NCI-H2227 (cell line): ENCODE measurements around the gene CABP4.
"Not testable (repeated sequence)": the region's sequence is repeated elsewhere in the genome, so short reads cannot be mapped to it uniquely, and the experiment has no call there.

Source experiments
- DNase-seq: peaks from one replicate; lab custom pipeline; 2025; ENCODE audit not compliant: unreplicated experiment; lab: John Stamatoyannopoulos, UW

CABP4 gene

DNA sequence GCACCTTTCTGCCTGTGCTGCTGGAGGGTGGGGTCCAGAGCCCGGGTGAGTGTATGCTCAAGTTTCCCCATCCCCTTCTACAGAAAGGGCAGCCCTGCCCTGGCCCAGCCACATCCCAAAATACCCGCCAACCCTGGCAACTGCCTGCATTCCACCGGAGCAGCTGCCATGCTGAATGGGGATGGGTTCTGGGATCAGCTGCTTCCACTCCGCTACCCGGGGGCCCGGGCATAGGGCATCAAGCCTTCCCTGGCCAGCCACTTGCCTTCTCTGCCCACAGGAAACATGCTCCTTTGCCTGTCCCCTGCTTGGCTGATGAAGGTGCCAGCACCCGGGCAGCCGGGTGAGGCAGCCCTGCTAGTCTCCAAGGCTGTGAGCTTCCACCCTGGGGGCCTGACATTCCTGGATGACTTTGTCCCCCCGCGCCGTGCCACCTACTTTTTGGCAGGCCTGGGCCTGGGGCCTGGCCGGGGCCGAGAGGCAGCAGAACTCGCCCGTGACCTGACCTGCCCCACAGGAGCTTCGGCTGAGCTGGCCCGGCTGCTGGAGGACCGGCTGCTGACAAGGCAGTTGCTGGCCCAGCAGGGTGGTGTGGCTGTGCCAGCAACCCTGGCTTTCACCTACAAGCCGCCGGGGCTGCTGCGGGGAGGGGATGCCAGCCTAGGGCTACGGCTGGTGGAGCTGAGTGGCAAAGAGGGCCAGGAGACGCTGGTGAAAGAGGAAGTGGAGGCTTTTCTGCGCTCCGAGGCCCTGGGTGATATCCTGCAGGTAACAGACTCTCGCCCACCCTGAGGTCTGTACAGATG, 36.5 kb upstream of the CABP4 start:
- no peak for DNase-seq

DNA sequence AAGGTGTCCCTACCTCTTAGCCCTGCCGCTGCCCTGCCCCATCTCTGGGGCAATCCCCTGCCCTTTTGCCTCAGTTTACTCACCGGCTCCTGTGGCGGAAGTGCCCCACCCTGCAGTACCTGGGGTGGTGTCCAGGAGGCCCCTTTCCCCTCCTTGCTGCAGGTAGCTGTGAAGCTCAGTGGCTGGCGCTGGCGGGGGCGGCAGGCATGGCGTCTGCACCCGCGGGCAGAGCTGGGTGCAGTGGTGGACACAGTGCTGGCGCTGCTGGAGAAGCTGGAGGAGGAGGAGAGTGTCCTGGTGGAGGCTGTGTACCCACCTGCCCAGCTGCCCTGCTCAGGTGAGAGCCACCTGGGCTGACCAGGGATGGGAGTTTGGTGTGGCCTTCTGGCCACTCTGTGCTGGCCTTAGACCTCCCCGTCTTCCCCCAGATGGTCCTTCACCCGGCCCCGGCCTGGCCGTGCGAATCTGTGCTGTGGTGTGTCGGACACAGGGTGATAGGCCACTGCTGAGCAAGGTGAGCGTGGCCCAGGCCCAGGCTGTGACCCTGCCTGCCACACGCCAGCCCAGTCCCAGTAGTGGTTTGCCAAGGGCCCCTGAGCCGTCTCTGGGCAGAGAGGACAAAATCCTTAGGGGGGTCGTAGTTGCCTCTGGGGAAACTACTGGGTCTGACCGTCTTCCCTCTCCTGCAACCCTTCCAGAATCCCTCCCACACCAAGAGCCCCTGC, 35.7 kb upstream of the CABP4 start:
- DNase-seq, result no peak

GRCh38 chr11:67420147-67420645, 35.0 kb upstream of the CABP4 start:
- DNase-seq, result no peak

GRCh38 chr11:67420646-67421429, 34.3 kb upstream of the CABP4 start:
- DNase-seq, result peak; percentile 96

- DNase-seq, result no peak
These were observed 33.6 kb upstream of the CABP4 start for GRCh38 chr11:67421430-67422031.

GRCh38 chr11:67422891-67423290, 32.3 kb upstream of the CABP4 start:
- DNase-seq, result no peak

DNA sequence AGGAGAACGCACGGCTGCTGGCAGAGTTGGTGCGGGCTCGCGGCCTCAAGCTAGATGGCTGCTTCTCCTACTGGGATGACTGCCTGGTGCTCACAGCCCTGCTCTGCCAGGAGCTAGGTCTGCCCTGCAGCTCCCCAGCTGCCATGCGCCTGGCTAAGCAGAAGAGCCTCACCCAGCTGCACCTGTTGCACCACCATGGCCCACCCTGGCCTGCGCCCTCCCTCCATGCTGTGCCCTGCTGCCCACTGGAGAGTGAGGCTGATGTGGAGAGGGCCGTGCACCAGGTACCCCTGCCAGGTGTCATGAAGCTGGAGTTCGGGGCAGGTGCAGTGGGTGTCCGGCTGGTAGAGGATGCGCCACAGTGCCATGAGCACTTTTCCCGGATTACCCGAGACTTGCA, 31.7 kb upstream of the CABP4 start:
- DNase-seq, result no peak

DNA sequence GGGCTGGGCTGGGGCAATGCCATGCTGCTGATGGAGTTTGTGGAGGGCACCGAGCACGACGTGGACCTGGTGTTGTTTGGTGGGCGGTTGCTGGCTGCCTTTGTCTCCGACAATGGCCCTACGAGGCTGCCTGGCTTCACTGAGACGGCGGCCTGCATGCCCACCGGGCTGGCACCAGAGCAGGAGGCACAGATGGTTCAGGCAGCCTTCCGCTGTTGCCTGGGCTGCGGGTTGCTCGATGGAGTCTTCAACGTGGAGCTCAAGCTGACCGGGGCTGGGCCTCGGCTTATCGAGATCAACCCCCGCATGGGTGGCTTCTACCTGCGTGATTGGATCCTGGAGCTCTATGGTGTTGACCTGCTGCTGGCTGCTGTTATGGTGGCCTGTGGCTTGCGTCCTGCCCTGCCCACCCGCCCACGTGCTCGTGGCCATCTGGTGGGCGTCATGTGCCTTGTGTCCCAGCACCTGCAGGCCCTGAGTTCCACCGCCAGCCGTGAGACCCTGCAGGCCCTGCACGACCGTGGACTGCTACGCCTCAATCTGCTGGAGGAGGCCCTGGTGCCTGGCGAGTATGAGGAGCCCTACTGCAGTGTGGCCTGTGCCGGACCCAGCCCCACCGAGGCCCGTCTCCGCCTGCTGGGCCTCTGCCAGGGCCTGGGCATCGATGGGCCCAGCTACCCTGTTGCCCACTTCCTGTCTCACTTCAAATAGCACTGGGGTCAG, 31.1 kb upstream of the CABP4 start:
- no peak for DNase-seq

- not testable (repeated sequence) for DNase-seq
These were observed 27.7 kb upstream of the CABP4 start for GRCh38 chr11:67427364-67427859.

DNA sequence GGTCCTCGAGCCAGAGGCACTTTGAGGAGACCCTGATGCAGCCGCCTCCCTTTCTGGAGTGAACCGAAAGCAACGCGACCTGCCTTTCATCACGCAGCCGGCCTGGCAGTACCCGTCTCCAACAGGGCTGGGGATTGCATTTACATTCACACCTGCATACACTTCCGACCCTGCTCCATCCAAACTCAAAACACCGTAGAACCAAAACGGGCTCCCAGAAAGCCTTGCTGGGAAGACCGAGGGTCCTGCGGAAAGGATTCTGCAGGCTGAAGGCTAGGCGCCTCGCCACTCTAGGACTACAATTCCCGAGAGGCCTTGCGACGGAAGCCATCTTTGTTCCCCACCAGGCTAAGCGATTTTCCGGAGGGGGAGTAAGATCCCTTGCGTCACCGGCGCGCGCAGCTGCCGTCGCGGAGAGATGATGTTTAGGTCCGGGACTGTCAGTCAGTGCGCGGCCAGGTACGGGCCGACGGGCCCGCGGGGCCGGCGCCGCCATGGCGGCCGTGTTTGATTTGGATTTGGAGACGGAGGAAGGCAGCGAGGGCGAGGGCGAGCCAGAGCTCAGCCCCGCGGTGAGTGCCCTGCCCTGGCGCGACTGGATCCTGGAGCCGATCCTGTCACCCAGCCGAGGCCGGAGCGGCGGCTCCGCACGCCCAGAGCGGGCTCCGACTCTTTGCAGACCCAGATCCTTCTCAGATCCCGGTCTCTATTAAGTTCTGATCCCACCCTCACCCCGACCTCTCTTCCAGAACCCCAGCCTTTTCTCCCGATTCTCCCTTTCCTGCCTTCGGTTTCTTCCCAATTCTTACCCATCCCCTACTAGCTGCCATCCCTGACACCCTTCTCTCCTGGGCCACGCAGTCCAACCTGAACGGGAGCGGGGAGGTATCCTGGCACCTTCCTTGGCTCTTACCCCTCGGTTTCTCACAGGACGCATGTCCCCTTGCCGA, 26.8 kb upstream of the CABP4 start, which contains the start of gene RPS6KB2:
Gene RPS6KB2 (plus strand): TSS at position 443 of the 950 bp plus-strand sequence. CDS start 52 bp downstream, at position 495.
- DNase-seq, result peak; percentile 99

DNA sequence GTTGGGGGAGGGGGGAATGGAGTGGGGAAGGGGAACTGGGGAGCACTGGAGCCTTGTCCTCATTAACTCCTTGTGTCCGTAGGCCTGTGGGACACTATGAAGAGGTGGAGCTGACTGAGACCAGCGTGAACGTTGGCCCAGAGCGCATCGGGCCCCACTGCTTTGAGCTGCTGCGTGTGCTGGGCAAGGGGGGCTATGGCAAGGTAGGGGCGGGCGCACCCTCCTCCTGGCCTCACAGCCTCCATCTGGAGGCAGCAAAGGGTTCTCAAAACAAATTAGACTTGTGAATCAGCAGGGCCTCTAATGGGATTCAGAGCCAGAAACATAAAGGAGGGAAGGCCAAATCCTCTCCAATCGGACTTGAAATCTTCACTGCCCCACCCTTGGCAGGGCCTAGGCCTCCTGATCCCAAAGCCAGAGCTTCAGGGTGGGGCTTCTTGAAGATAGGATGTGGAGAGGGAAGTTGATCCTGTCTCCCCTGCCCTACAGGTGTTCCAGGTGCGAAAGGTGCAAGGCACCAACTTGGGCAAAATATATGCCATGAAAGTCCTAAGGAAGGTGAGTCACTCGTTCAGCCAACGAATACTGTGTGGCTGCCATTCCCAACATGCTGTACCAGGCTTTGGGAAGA, 26.0 kb upstream of the CABP4 start:
- no peak for DNase-seq

- no peak for DNase-seq
These were observed 25.4 kb upstream of the CABP4 start for GRCh38 chr11:67429722-67430121.

DNA sequence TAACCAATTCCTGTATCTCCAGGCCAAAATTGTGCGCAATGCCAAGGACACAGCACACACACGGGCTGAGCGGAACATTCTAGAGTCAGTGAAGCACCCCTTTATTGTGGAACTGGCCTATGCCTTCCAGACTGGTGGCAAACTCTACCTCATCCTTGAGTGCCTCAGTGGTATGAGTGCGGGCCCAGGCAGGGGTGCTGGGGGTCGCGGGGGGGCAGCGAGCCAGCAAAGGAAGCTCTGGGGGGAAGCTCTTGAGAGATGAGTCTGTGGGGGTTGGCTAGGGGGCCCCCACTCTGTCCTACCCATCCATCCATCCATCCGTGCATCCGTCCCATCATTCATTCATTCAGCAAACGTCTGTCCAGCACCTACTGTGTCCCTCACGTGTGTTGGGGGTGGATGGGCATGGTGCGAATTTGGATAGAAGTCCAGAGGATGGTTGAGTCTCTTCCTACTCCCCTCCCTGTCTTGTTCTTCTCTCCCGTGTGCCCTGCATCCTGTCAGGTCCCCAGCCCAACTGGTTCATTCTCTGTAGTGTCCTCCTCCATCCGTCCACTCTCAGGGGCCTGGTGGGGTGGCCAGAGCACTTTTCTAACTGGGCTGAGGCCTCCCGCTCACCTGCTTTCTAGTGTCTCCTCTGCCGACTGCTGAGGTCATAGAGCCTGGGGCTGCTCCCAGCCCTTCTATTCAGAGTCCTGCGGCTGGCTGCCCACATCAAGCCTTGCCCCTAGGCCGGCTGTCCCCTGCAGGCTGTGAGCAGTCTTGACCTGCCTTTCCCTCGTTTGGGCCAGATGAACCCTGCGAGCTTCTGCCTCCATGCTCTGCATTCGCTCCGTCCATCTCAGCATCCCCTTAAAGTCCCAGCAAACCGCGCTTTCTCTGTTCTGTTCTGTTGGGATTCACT, 23.6 kb upstream of the CABP4 start:
- DNase-seq, result no peak

GRCh38 chr11:67432655-67433349, 22.4 kb upstream of the CABP4 start:
- no peak for DNase-seq

DNA sequence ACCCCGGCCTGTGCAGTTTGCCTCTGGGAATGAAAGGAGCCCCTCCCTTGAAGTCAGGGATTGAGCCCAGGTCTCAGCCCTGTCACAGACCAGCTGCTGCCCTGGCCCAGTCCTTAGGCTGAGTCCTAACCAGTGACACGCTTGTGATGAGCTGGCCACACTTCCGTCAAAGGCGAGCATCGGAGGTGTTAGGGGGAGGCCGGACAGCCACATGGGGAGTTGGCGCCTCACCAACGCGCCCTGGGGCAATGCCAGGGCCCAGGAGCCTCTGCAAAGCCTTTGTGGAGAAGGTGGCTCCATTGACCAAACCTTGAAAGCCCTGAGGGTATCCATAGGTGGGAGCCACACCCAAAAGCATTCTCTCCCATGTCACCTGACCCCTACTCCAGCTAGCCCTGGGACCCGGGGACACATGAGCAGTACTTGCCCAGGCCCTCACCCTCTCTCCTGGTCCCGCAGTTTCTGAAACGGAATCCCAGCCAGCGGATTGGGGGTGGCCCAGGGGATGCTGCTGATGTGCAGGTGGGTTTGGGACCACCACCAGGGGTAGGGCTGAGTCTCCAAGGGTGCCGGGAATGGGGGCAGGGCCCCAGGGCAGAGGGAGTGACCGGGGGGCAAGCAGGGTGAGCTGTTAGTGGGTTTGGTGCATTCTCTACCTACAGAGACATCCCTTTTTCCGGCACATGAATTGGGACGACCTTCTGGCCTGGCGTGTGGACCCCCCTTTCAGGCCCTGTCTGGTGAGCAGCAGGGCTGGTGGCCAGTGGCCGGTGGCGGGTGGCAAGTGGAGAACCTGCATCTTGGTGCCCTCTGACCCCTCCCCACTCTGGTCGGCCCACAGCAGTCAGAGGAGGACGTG, 21.4 kb upstream of the CABP4 start:
- no peak for DNase-seq

DNA sequence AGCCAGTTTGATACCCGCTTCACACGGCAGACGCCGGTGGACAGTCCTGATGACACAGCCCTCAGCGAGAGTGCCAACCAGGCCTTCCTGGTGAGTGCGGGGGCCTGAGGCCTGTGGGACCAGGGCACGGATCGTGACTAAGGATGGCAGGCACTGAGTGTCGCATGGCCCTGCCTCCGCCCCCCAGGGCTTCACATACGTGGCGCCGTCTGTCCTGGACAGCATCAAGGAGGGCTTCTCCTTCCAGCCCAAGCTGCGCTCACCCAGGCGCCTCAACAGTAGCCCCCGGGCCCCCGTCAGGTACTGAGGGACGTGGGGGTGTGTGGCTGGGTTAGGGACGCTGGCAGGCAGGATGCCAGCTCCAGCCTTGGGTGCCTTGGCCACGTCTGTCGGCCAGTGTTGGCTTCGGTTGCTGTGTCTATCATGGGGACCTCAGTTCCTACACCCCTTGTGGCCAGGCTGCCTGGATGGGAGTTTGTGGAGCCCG, 20.7 kb upstream of the CABP4 start:
- DNase-seq, result no peak
